ENCODE results near the gene TBL1Y. TPM values are rescaled to one million over a fixed set of nuclear protein-coding genes. Genes with fewer than 3 reads are reported as not detected.

TBL1Y gene
- total RNA-seq, 1 donor from 2014 or later, result 1.9 TPM

DNA sequence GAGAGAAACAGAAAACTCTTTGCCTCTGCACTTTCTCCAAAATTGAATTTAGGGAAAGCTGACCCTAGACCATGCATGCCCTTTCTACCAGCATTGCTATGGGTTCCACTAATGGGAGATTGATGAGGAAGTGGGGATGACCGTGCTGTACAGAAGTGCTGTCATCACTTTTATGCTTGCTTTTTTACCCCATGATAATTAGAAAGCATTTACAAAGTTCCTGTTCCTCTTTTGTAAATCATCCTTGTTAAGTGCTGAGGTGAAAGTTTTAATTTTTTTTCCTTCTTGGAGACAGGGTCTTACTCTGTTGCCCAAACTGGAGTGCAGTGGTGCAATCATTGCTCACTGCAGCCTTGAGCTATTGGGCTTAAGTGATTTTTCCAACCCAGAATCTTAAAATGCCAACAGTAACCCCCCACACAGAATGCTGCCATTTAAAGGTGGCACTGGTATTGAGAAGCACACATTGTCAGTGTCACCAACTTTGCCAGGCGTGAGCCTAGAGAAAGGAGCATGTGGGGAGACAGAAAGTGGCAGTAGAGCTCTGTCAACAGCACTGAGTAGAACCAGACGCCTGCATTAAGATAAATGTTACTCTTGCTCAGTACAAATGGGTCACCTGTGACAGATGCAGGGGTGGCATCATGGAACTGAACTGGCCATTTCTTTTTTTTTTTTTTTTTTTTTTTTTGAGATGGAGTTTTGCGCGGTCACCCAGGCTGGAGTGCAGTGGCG is 79.6 kb downstream of the TBL1Y start:
- ATAC-seq (no peak), DNase-seq (no peak)
- H3K27ac ChIP-seq, result no peak overlapping the region
- no peak overlapping the region for H3K4me3 ChIP-seq
- H3K9me3 ChIP-seq, result no peaks in the 10 kb centered on the region
- no peaks in the 10 kb centered on the region for H3K36me3 ChIP-seq
- no peaks in the 10 kb centered on the region for H3K4me1 ChIP-seq
- intact Hi-C loops (cut with DNase I), result no loop called here
- TF ChIP-seq, protein P1, sequence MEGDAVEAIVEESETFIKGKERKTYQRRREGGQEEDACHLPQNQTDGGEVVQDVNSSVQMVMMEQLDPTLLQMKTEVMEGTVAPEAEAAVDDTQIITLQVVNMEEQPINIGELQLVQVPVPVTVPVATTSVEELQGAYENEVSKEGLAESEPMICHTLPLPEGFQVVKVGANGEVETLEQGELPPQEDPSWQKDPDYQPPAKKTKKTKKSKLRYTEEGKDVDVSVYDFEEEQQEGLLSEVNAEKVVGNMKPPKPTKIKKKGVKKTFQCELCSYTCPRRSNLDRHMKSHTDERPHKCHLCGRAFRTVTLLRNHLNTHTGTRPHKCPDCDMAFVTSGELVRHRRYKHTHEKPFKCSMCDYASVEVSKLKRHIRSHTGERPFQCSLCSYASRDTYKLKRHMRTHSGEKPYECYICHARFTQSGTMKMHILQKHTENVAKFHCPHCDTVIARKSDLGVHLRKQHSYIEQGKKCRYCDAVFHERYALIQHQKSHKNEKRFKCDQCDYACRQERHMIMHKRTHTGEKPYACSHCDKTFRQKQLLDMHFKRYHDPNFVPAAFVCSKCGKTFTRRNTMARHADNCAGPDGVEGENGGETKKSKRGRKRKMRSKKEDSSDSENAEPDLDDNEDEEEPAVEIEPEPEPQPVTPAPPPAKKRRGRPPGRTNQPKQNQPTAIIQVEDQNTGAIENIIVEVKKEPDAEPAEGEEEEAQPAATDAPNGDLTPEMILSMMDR (IDR thresholded peaks at IDR 0.05), result no peak
- H3K27me3 ChIP-seq (ENCODE audit: low read depth), result no peaks in the 10 kb centered on the region

DNA sequence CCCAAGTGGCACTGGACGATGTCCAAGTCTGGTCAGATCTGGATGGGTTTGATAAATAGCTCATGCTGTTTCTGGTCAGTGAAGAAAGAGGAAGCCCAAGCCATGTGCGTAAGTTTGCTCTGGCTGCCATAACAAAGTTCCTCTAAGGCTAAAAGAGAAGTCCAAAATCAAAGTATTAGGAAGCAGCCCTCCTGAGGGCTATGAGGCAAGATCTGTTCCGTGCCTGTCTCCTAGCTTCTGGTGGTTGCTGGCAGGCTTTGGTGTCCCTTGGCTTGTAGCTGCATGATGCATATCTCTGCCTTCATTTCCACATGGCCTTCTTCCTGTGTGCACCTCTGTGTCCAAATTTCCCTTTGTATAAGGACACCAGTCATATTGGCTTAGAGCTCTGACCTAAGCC is 81.5 kb downstream of the TBL1Y start:
- H3K27ac ChIP-seq, result no peak overlapping the region
- TF ChIP-seq, protein P1 (IDR thresholded peaks at IDR 0.05), result no peak
- no peak overlapping the region for H3K4me3 ChIP-seq
- ATAC-seq (no peak), DNase-seq (no peak)
- intact Hi-C loops (cut with DNase I), result no loop called here
- no peaks in the 10 kb centered on the region for H3K4me1 ChIP-seq
- H3K27me3 ChIP-seq (ENCODE audit: low read depth), result no peaks in the 10 kb centered on the region
- no peaks in the 10 kb centered on the region for H3K36me3 ChIP-seq
- H3K9me3 ChIP-seq, result no peaks in the 10 kb centered on the region

DNA sequence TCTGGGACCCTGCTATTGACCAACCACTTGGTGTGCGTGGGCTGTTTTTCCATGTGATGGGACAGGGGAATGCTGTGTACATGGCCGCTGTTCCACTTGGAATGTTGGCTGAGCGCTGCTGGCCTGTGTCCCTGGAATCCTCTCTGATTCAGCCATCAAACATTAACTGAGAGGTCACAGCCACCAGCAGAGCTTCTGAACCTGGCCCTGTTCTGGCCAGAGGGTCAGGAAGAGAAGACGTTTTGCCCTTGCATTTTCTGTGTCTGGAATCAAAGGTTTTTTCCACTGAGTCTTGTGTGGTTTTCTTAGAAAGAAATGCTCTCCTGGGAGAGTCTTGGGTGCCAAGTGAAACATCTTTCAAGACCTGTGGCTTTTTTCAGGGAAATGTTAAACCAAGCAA is 85.5 kb downstream of the TBL1Y start:
- H3K27ac ChIP-seq, result no peak overlapping the region

DNA sequence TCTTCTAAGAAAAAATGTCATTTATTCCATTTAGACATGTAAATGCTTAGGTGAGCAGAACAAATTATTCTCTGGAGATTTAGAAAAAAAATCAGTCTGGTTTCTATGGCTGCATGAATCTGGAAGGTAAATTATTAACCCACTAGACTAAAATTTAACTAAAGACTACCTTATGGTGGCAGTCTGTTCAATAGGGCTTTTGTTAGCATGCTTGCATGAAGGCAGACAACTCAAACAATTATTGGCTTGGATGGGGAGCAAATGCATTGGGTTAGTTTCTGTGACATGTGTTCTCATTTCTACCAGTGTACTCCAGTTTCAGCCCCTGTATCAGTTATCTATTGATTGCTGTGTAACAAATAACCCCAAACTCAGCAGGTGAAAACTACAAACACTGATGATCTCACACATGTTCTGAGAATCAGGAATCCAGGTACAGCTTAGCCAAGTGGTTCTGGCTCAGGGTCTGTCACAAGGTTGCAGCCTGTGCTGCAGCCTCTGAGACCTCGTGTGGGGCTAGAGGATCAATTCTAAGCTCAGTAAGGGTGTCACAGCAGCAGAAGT is 87.1 kb downstream of the TBL1Y start:
- H3K27me3 ChIP-seq (ENCODE audit: low read depth), result no peaks in the 10 kb centered on the region
- H3K4me3 ChIP-seq, result no peak overlapping the region
- H3K27ac ChIP-seq, result no peak overlapping the region
- DNase-seq (no peak), ATAC-seq (no peak)
- no peaks in the 10 kb centered on the region for H3K9me3 ChIP-seq
- no peaks in the 10 kb centered on the region for H3K4me1 ChIP-seq
- no peaks in the 10 kb centered on the region for H3K36me3 ChIP-seq
- intact Hi-C loops (cut with DNase I), result no loop called here
- TF ChIP-seq, protein P1 (IDR thresholded peaks at IDR 0.05), result no peak

More for the DNA sequence above, 85.5 kb downstream of the TBL1Y start:
- H3K27me3 ChIP-seq (ENCODE audit: low read depth), result no peaks in the 10 kb centered on the region
- no peak overlapping the region for H3K4me3 ChIP-seq
- H3K4me1 ChIP-seq, result no peaks in the 10 kb centered on the region
- H3K36me3 ChIP-seq, result no peaks in the 10 kb centered on the region
- ATAC-seq, result no peak
- TF ChIP-seq, protein P1 (IDR thresholded peaks at IDR 0.05), result no peak
- intact Hi-C loops (cut with DNase I), result no loop called here
- H3K9me3 ChIP-seq, result no peaks in the 10 kb centered on the region
- no peak for DNase-seq

DNA sequence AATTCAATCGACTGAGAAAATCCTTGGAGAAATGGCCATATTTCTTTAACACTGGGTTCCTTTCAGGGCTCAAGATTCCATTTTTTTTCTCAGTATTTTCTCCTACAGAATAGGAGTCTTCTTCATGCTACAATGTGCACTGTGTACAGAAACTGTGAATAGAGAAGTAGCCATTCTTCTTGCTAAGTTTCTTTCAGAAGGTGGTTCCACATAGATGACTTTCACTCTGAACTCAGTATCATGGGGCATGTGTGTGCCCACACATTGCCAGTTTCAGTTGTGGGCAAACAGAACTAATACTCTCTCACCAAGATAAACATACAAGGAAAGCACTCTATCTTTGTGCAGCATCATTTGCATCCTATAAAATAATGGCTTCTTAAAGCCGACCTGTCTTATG is 89.4 kb downstream of the TBL1Y start:
- H3K4me1 ChIP-seq, result no peaks in the 10 kb centered on the region
- no peak overlapping the region for H3K4me3 ChIP-seq
- intact Hi-C loops (cut with DNase I), result no loop called here
- no peak overlapping the region for H3K27ac ChIP-seq
- no peak for DNase-seq
- H3K36me3 ChIP-seq, result no peaks in the 10 kb centered on the region
- H3K9me3 ChIP-seq, result no peaks in the 10 kb centered on the region
- ATAC-seq, result no peak
- no peaks in the 10 kb centered on the region for H3K27me3 ChIP-seq (ENCODE audit: low read depth)
- TF ChIP-seq, protein P1 (IDR thresholded peaks at IDR 0.05), result no peak
